ENCODE results near the gene SNED1. TPM values are rescaled to one million over a fixed set of nuclear protein-coding genes. Genes with fewer than 3 reads are reported as not detected.

SNED1 gene
- total and polyA plus RNA-seq, 2 experiments from 2014 or later: 1.5 to 2.8 TPM

GRCh38 chr2:241099246-241099645 is 100.8 kb downstream of the SNED1 start:
- Histone ChIP-seq H3K27ac (ENCODE audit: low read depth) (no peak overlapping the region), H3K79me2 (replicated peaks; ENCODE audit: insufficient read depth) (peaks cover 55% of the 10 kb centered on the region), H3K36me3 (ENCODE audit: insufficient read depth) (peaks cover 19% of the 10 kb centered on the region), H3K27me3 (ENCODE audit: insufficient read depth) (no peaks in the 10 kb centered on the region), H2AFZ (no peak overlapping the region), H3K4me3 (no peak overlapping the region), H3K4me1 (ENCODE audit: insufficient read depth) (peaks cover 8% of the 10 kb centered on the region; the same call in 1 of the 2 replicates), H3K9me2 (ENCODE audit: insufficient read depth) (no peaks in the 10 kb centered on the region), H3F3A (replicated peaks; ENCODE audit: low read depth) (peaks cover 7% of the 10 kb centered on the region; the same call in 1 of the 2 replicates), H4K20me1 (replicated peaks; ENCODE audit: insufficient read depth) (peaks cover 35% of the 10 kb centered on the region), H3K4me2 (no peak overlapping the region)
- Mint-ChIP-seq H3K4me3 (no peak overlapping the region), H3K27me3 (ENCODE audit: insufficient read depth, low read depth, poor library complexity) (peaks cover 9% of the 10 kb centered on the region), H3K27ac (no peak overlapping the region), H3K36me3 (ENCODE audit: low read depth) (peaks cover 32% of the 10 kb centered on the region), H3K4me1 (peaks cover 13% of the 10 kb centered on the region), H3K9me3 (no peaks in the 10 kb centered on the region)
- TF ChIP-seq, protein P1, sequence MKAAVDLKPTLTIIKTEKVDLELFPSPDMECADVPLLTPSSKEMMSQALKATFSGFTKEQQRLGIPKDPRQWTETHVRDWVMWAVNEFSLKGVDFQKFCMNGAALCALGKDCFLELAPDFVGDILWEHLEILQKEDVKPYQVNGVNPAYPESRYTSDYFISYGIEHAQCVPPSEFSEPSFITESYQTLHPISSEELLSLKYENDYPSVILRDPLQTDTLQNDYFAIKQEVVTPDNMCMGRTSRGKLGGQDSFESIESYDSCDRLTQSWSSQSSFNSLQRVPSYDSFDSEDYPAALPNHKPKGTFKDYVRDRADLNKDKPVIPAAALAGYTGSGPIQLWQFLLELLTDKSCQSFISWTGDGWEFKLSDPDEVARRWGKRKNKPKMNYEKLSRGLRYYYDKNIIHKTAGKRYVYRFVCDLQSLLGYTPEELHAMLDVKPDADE (IDR thresholded peaks at IDR 0.05): no peak
- ATAC-seq: no peak
- DNase-seq (ENCODE audit: low spot score): no peak

GRCh38 chr2:241102239-241102803 is 103.9 kb downstream of the SNED1 start, which contains the start of gene MTERF4:
Gene MTERF4, minus strand, starts transcription at chr2:241102287. Its CDS starts 14 bp downstream, at chr2:241102273.
- TF ChIP-seq EZH2 (IDR thresholded peaks at IDR 0.05; ENCODE audit: low read depth, unreplicated experiment) (no peak), JUNB (IDR thresholded peaks at IDR 0.05; ENCODE audit: unreplicated experiment) (no peak), ZNF331 (CRISPR knock-in tag; IDR thresholded peaks at IDR 0.05; ENCODE audit: low read depth) (no peak), REST (IDR thresholded peaks at IDR 0.05; ENCODE audit: unreplicated experiment) (no peak), CREB1 (CRISPR knock-in tag; IDR thresholded peaks at IDR 0.05; ENCODE audit: low read depth) (peak; percentile 86), POLR2AphosphoS5 (IDR thresholded peaks at IDR 0.05; ENCODE audit: low read depth) (peak; percentile 84)
- TF ChIP-seq, protein P1 (IDR thresholded peaks at IDR 0.05): peak; percentile 89
- TF ChIP-seq, protein P2, sequence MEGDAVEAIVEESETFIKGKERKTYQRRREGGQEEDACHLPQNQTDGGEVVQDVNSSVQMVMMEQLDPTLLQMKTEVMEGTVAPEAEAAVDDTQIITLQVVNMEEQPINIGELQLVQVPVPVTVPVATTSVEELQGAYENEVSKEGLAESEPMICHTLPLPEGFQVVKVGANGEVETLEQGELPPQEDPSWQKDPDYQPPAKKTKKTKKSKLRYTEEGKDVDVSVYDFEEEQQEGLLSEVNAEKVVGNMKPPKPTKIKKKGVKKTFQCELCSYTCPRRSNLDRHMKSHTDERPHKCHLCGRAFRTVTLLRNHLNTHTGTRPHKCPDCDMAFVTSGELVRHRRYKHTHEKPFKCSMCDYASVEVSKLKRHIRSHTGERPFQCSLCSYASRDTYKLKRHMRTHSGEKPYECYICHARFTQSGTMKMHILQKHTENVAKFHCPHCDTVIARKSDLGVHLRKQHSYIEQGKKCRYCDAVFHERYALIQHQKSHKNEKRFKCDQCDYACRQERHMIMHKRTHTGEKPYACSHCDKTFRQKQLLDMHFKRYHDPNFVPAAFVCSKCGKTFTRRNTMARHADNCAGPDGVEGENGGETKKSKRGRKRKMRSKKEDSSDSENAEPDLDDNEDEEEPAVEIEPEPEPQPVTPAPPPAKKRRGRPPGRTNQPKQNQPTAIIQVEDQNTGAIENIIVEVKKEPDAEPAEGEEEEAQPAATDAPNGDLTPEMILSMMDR (conservative IDR thresholded peaks at IDR 0.05; ENCODE audit: low read depth in 2 of 2): no peak
- Histone ChIP-seq H3K27ac (ENCODE audit: low read depth) (peak within 1 kb of the TSS; percentile 87), H3K36me3 (ENCODE audit: insufficient read depth) (peaks cover 8% of the 10 kb centered on the region; the same call in 1 of the 2 replicates), H3K9me2 (ENCODE audit: insufficient read depth) (no peaks in the 10 kb centered on the region), H3F3A (replicated peaks; ENCODE audit: low read depth) (peaks cover 7% of the 10 kb centered on the region; the same call in 1 of the 2 replicates), H3K27me3 (ENCODE audit: insufficient read depth) (no peaks in the 10 kb centered on the region), H4K20me1 (replicated peaks; ENCODE audit: insufficient read depth) (peaks cover 23% of the 10 kb centered on the region), H2AFZ (peak within 1 kb of the TSS; percentile 99), H3K4me3 (peak within 1 kb of the TSS; percentile 94), H3K4me1 (ENCODE audit: insufficient read depth) (peaks cover 4% of the 10 kb centered on the region; the same call in 1 of the 2 replicates), H3K79me2 (replicated peaks; ENCODE audit: insufficient read depth) (peaks cover 46% of the 10 kb centered on the region), H3K4me2 (peak within 1 kb of the TSS; percentile 79)
- Mint-ChIP-seq H3K4me1 (peaks cover 6% of the 10 kb centered on the region; the same call in 1 of the 3 replicates), H3K36me3 (ENCODE audit: low read depth) (peaks cover 18% of the 10 kb centered on the region), H3K27me3 (ENCODE audit: insufficient read depth, low read depth, poor library complexity) (peaks cover 6% of the 10 kb centered on the region), H3K4me3 (peak within 1 kb of the TSS; percentile 95), H3K9me3 (no peaks in the 10 kb centered on the region), H3K27ac (peak within 1 kb of the TSS; percentile 97)
- ATAC-seq (peak; percentile 99), DNase-seq (ENCODE audit: low spot score) (peak; percentile 93)

All from GM23338 (cell line).